Thyroid gland (tissue), 4 donors: ENCODE results near the gene CPB2.

Experiments used
- POLR2A ChIP-seq, 2 donors: fragments of 450-650 bp; IDR thresholded peaks; one replicate each; pipeline ENCODE4 v1.6.1; 2017; ENCODE audit warnings: antibody characterized with exemption in 2 of 2, mild to moderate bottlenecking in 2 of 2, moderate library complexity in 1 of 2
- TF ChIP-seq, protein P1 (sequence below), 6 experiments: fragments of 200-600 bp in 3 of 6; fragments of 450-650 bp in 3 of 6; sonication (generic) in 3 of 6; IDR thresholded peaks; one replicate each; pipeline ENCODE4 v1.5.1; 2016 to 2019; ENCODE audit warnings: antibody characterized with exemption in 6 of 6, mild to moderate bottlenecking in 2 of 6, inconsistent platforms in 1 of 6, moderate library complexity in 1 of 6

DNA sequence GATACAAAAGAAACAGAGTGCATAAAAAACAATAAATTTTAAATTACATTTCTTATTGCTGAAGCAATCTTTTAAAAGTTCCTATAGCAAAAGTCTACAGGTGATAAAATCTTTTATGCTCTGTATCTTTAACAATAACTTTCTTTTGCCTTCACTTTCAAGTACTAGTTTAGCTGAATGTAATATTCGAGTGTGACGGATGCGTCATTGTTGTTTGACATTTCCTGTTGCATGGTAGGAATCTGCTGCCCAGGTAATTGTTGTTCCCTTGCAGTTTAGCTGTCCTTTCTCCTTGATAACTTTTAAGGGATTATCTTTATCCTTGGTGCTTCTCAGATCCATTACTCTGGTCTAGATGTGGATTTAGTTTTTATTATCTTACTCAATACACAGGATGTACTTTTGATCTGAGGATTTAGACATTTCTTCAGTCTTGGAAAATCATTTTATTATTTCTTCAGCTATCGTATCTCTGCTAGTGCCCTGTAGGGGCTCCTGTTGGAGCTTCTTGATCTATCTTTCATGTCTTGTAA is 2.1 kb upstream of the CPB2 start:
- TF ChIP-seq POLR2A (IDR thresholded peaks at IDR 0.05): no peak
- TF ChIP-seq, protein P1, sequence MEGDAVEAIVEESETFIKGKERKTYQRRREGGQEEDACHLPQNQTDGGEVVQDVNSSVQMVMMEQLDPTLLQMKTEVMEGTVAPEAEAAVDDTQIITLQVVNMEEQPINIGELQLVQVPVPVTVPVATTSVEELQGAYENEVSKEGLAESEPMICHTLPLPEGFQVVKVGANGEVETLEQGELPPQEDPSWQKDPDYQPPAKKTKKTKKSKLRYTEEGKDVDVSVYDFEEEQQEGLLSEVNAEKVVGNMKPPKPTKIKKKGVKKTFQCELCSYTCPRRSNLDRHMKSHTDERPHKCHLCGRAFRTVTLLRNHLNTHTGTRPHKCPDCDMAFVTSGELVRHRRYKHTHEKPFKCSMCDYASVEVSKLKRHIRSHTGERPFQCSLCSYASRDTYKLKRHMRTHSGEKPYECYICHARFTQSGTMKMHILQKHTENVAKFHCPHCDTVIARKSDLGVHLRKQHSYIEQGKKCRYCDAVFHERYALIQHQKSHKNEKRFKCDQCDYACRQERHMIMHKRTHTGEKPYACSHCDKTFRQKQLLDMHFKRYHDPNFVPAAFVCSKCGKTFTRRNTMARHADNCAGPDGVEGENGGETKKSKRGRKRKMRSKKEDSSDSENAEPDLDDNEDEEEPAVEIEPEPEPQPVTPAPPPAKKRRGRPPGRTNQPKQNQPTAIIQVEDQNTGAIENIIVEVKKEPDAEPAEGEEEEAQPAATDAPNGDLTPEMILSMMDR (IDR thresholded peaks at IDR 0.05): no peak
